Measurements from ENCODE around the gene ABLIM2. TPM values are rescaled to one million over a fixed set of nuclear protein-coding genes. Genes with fewer than 3 reads are reported as not detected.

Gene ABLIM2
- polyA plus RNA-seq, 3 donors, result 0.21 TPM; not detected in 2

GRCh38 chr4:7963691-7964090, 194.9 kb downstream of the ABLIM2 start:
- no peak overlapping the region for H3K4me3 ChIP-seq (replicated peaks in 1 of 3; ENCODE audit: low read depth in 2 of 3, low read length in 3 of 3)
- no peaks in the 10 kb centered on the region for H3K79me2 ChIP-seq (ENCODE audit: insufficient read depth, low read length)
- H3K4me2 ChIP-seq (replicated peaks; ENCODE audit: extremely low read depth, low read length, poor library complexity, severe bottlenecking), result no peak overlapping the region
- H3K9ac ChIP-seq (ENCODE audit: insufficient read depth, low read length, poor library complexity, severe bottlenecking), result no peak overlapping the region
- Mint-ChIP-seq H3K27me3 (ENCODE audit: low read depth in 3 of 3) (peaks cover 31 to 39% (median 35%) of the 10 kb centered on the region in 3 donors), H3K4me3 (no peak overlapping the region), H3K36me3 (no peaks in the 10 kb centered on the region), H3K9me3 (peaks cover 0 to 2% (median 0%) of the 10 kb centered on the region in 7 donors), H3K4me1 (peaks cover 7% of the 10 kb centered on the region), H3K27ac (no peak overlapping the region)
- no peaks in the 10 kb centered on the region for H3K27me3 ChIP-seq (ENCODE audit: control insufficient read depth in 2 of 2, insufficient read depth in 2 of 2, low read length in 2 of 2)
- H3K4me1 ChIP-seq (ENCODE audit: control insufficient read depth in 1 of 2, insufficient read depth in 2 of 2, low read length in 2 of 2), result no peaks in the 10 kb centered on the region
- H3K36me3 ChIP-seq (replicated peaks in 1 of 2; ENCODE audit: control insufficient read depth in 1 of 2, insufficient read depth in 2 of 2, low read length in 2 of 2), result no peaks in the 10 kb centered on the region
- no peak for DNase-seq
- no peak overlapping the region for H3K27ac ChIP-seq (ENCODE audit: low read depth in 1 of 2, low read length in 2 of 2)
- TF ChIP-seq CTCF (IDR thresholded peaks at IDR 0.05), result no peak
- 92% methylated on average over 11 of the region's 12 CpGs for WGBS (ENCODE audit: insufficient coverage)
- no peaks in the 10 kb centered on the region for H3K9me3 ChIP-seq (replicated peaks in 1 of 2; ENCODE audit: control insufficient read depth in 1 of 2, insufficient read depth in 1 of 2, low read length in 2 of 2)
- intact Hi-C loops (cut with micrococcal nuclease), result no loop called here
- H2AFZ ChIP-seq (ENCODE audit: insufficient read depth, low read depth, low read length, poor library complexity, severe bottlenecking), result no peak overlapping the region
- H4K20me1 ChIP-seq (ENCODE audit: insufficient read depth, low read length), result no peaks in the 10 kb centered on the region

GRCh38 chr4:7962609-7963508, 195.8 kb downstream of the ABLIM2 start:
- intact Hi-C loops (cut with micrococcal nuclease), result no loop called here
- no peak for DNase-seq
- Histone ChIP-seq H3K27me3 (ENCODE audit: control insufficient read depth in 2 of 2, insufficient read depth in 2 of 2, low read length in 2 of 2) (peaks cover 0 to 2% of the 10 kb centered on the region in 2 donors), H3K4me1 (ENCODE audit: control insufficient read depth in 1 of 2, insufficient read depth in 2 of 2, low read length in 2 of 2) (no peaks in the 10 kb centered on the region), H2AFZ (ENCODE audit: insufficient read depth, low read depth, low read length, poor library complexity, severe bottlenecking) (no peak overlapping the region), H3K9ac (ENCODE audit: insufficient read depth, low read length, poor library complexity, severe bottlenecking) (no peak overlapping the region), H3K27ac (ENCODE audit: low read depth in 1 of 2, low read length in 2 of 2) (no peak overlapping the region), H3K4me2 (replicated peaks; ENCODE audit: extremely low read depth, low read length, poor library complexity, severe bottlenecking) (no peak overlapping the region), H3K79me2 (ENCODE audit: insufficient read depth, low read length) (no peaks in the 10 kb centered on the region), H3K36me3 (replicated peaks in 1 of 2; ENCODE audit: control insufficient read depth in 1 of 2, insufficient read depth in 2 of 2, low read length in 2 of 2) (no peaks in the 10 kb centered on the region), H4K20me1 (ENCODE audit: insufficient read depth, low read length) (no peaks in the 10 kb centered on the region), H3K9me3 (replicated peaks in 1 of 2; ENCODE audit: control insufficient read depth in 1 of 2, insufficient read depth in 1 of 2, low read length in 2 of 2) (no peaks in the 10 kb centered on the region), H3K4me3 (replicated peaks in 1 of 3; ENCODE audit: low read depth in 2 of 3, low read length in 3 of 3) (no peak overlapping the region)
- peaks cover 7% of the 10 kb centered on the region for H3K4me1 Mint-ChIP-seq
- no peaks in the 10 kb centered on the region for H3K9me3 Mint-ChIP-seq
- TF ChIP-seq CTCF (IDR thresholded peaks at IDR 0.05), result no peak
- no peak overlapping the region for H3K27ac Mint-ChIP-seq
- peaks cover 25 to 36% (median 32%) of the 10 kb centered on the region in 3 donors for H3K27me3 Mint-ChIP-seq (ENCODE audit: low read depth in 3 of 3)
- H3K36me3 Mint-ChIP-seq, result no peaks in the 10 kb centered on the region
- 76% methylated on average over 12 of the region's 17 CpGs for WGBS (ENCODE audit: insufficient coverage)
- no peak overlapping the region for H3K4me3 Mint-ChIP-seq
